PFSK-1 (cell line): ENCODE measurements around the gene MCOLN3.

Source experiments
- REST ChIP-seq, 2 experiments: IDR thresholded peaks; 2 replicates each; pipeline versions ENCODE4 v1.6.1 to v1.8.0; 2011 to 2012; ENCODE audit warnings: low read depth in 2 of 2, low read length in 2 of 2, control low read depth in 1 of 2, inconsistent platforms in 1 of 2, mild to moderate bottlenecking in 1 of 2, moderate library complexity in 1 of 2; ENCODE audit not compliant: insufficient read depth in 1 of 2
- TAF1 ChIP-seq: IDR thresholded peaks from 2 replicates; pipeline ENCODE4 v1.6.1; 2012; ENCODE audit warnings: low read length, control low read depth, borderline replicate concordance; ENCODE audit not compliant: insufficient read depth

GRCh38 chr1:85090225-85090624 is 41.9 kb upstream of the MCOLN3 start:
- TF ChIP-seq REST (IDR thresholded peaks at IDR 0.05; ENCODE audit: insufficient read depth in 1 of 2, low read depth in 2 of 2, low read length in 2 of 2), result no peak
- no peak for TF ChIP-seq TAF1
